ENCODE results near the gene LAG3.

DNA sequence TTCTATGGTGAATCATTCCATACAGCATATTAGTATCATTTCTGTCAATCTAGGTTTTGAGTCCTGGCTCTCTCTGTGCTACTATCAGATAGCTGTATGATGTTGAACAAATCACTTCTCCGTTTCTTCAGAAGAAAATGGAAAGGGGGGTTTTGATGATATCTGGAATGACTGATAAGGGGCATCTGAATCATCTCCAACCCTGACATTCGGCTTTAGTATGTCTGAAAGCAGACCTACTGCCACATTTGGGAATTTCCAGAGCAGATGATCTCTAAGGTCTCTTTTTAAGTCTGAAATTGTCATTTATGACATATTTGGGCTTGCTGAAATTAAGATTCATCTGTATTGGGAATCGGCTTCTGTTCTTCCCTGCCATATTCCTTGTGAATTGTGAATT lies 29.5 kb upstream of the LAG3 start:
- no peak for TF ChIP-seq POLR2AphosphoS5 (IDR thresholded peaks at IDR 0.05)
- TF ChIP-seq, protein P1, sequence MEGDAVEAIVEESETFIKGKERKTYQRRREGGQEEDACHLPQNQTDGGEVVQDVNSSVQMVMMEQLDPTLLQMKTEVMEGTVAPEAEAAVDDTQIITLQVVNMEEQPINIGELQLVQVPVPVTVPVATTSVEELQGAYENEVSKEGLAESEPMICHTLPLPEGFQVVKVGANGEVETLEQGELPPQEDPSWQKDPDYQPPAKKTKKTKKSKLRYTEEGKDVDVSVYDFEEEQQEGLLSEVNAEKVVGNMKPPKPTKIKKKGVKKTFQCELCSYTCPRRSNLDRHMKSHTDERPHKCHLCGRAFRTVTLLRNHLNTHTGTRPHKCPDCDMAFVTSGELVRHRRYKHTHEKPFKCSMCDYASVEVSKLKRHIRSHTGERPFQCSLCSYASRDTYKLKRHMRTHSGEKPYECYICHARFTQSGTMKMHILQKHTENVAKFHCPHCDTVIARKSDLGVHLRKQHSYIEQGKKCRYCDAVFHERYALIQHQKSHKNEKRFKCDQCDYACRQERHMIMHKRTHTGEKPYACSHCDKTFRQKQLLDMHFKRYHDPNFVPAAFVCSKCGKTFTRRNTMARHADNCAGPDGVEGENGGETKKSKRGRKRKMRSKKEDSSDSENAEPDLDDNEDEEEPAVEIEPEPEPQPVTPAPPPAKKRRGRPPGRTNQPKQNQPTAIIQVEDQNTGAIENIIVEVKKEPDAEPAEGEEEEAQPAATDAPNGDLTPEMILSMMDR (IDR thresholded peaks at IDR 0.05 in 8 of 11, conservative IDR thresholded peaks at IDR 0.05 in 3 of 11) = no peak

Data from spleen (tissue), 7 donors.